ENCODE measurements around the gene ACSL1.

Gene ACSL1

GRCh38 chr4:184760681-184761080 is 65.1 kb downstream of the ACSL1 start:
- 83% methylated on average over 5 of the region's 5 CpGs for WGBS
- no peak overlapping the region for H3K14ac ChIP-seq (ENCODE audit: low read length in 2 of 2)
- peaks cover 16% of the 10 kb centered on the region for H3K4me1 ChIP-seq (ENCODE audit: control insufficient read depth, insufficient read depth, low read depth, low read length)
- H2BK12ac ChIP-seq (ENCODE audit: low read length in 2 of 2): no peak overlapping the region
- no peak overlapping the region for H3K4ac ChIP-seq (ENCODE audit: low read depth in 1 of 2, low read length in 2 of 2)
- no peak overlapping the region for H3K27ac ChIP-seq (ENCODE audit: low read length, poor library complexity, severe bottlenecking)
- no peak overlapping the region for H2BK15ac ChIP-seq (ENCODE audit: low read depth, poor library complexity, severe bottlenecking)
- no peak overlapping the region for H4K91ac ChIP-seq (ENCODE audit: low read length)
- H3K79me1 ChIP-seq (replicated peaks; ENCODE audit: low read length, poor library complexity, severe bottlenecking): peaks cover 3% of the 10 kb centered on the region
- H3K9me3 ChIP-seq (ENCODE audit: control insufficient read depth, low read length): no peaks in the 10 kb centered on the region
- no peak overlapping the region for H2BK120ac ChIP-seq (ENCODE audit: low read depth, low read length)
- DNase-seq: no peak
- no peak overlapping the region for H2BK5ac ChIP-seq (ENCODE audit: low read depth, low read length, poor library complexity, severe bottlenecking)
- peaks cover 27 to 51% of the 10 kb centered on the region in 2 experiments for H3K36me3 ChIP-seq (ENCODE audit: control insufficient read depth in 1 of 2, insufficient read depth in 2 of 2, low read depth in 1 of 2, low read length in 2 of 2)
- peak overlapping the region; percentile 26 for H2AK5ac ChIP-seq (ENCODE audit: low read length, severe bottlenecking)
- H3K27me3 ChIP-seq (ENCODE audit: control insufficient read depth in 1 of 2, insufficient read depth in 1 of 2, low read length in 2 of 2): no peaks in the 10 kb centered on the region
- no peak overlapping the region for H4K8ac ChIP-seq (ENCODE audit: low read length)
- no peak overlapping the region for H2AFZ ChIP-seq (ENCODE audit: low read depth, low read length)
- H3K4me2 ChIP-seq (ENCODE audit: low read length, poor library complexity, severe bottlenecking): no peak overlapping the region
- no peak overlapping the region for H3K4me3 ChIP-seq (ENCODE audit: insufficient read depth in 1 of 2, low read depth in 1 of 2, low read length in 2 of 2)
- no peak overlapping the region for H3K23ac ChIP-seq (ENCODE audit: low read length in 2 of 2)
- no peak overlapping the region for H3K18ac ChIP-seq (ENCODE audit: low read depth in 1 of 2, low read length in 2 of 2)
- no peak overlapping the region for H3K9ac ChIP-seq (ENCODE audit: low read length)

GRCh38 chr4:184757810-184758209 is 68.0 kb downstream of the ACSL1 start:
- DNase-seq: no peak
- no peak overlapping the region for H2BK120ac ChIP-seq (ENCODE audit: low read depth, low read length)
- no peak overlapping the region for H3K14ac ChIP-seq (ENCODE audit: low read length in 2 of 2)
- H4K8ac ChIP-seq (ENCODE audit: low read length): no peak overlapping the region
- no peaks in the 10 kb centered on the region for H3K9me3 ChIP-seq (ENCODE audit: control insufficient read depth, low read length)
- H2BK5ac ChIP-seq (ENCODE audit: low read depth, low read length, poor library complexity, severe bottlenecking): no peak overlapping the region
- no peak overlapping the region for H2BK12ac ChIP-seq (ENCODE audit: low read length in 2 of 2)
- no peak overlapping the region for H2AFZ ChIP-seq (ENCODE audit: low read depth, low read length)
- 65% methylated on average over 1 of the region's 2 CpGs for whole genome bisulfite sequencing
- H2AK5ac ChIP-seq (ENCODE audit: low read length, severe bottlenecking): no peak overlapping the region
- H3K4ac ChIP-seq (ENCODE audit: low read depth in 1 of 2, low read length in 2 of 2): no peak overlapping the region
- H3K4me3 ChIP-seq (ENCODE audit: insufficient read depth in 1 of 2, low read depth in 1 of 2, low read length in 2 of 2): no peak overlapping the region
- H3K27ac ChIP-seq (ENCODE audit: low read length, poor library complexity, severe bottlenecking): no peak overlapping the region
- peaks cover under 1% of the 10 kb centered on the region for H3K79me1 ChIP-seq (replicated peaks; ENCODE audit: low read length, poor library complexity, severe bottlenecking)
- no peak overlapping the region for H3K18ac ChIP-seq (ENCODE audit: low read depth in 1 of 2, low read length in 2 of 2)
- H3K9ac ChIP-seq (ENCODE audit: low read length): no peak overlapping the region
- no peak overlapping the region for H2BK15ac ChIP-seq (ENCODE audit: low read depth, poor library complexity, severe bottlenecking)
- no peak overlapping the region for H3K23ac ChIP-seq (ENCODE audit: low read length in 2 of 2)
- no peak overlapping the region for H3K4me2 ChIP-seq (ENCODE audit: low read length, poor library complexity, severe bottlenecking)
- no peak overlapping the region for H4K91ac ChIP-seq (ENCODE audit: low read length)
- no peaks in the 10 kb centered on the region for H3K27me3 ChIP-seq (ENCODE audit: control insufficient read depth in 1 of 2, insufficient read depth in 1 of 2, low read length in 2 of 2)
- H3K36me3 ChIP-seq (ENCODE audit: control insufficient read depth in 1 of 2, insufficient read depth in 2 of 2, low read depth in 1 of 2, low read length in 2 of 2): peaks cover 27 to 38% of the 10 kb centered on the region in 2 experiments
- peaks cover 6% of the 10 kb centered on the region for H3K4me1 ChIP-seq (ENCODE audit: control insufficient read depth, insufficient read depth, low read depth, low read length)

- peaks cover 22 to 36% of the 10 kb centered on the region in 2 experiments for H3K36me3 ChIP-seq (ENCODE audit: control insufficient read depth in 1 of 2, insufficient read depth in 2 of 2, low read depth in 1 of 2, low read length in 2 of 2)
- H4K8ac ChIP-seq (ENCODE audit: low read length): no peak overlapping the region
- H3K4me1 ChIP-seq (ENCODE audit: control insufficient read depth, insufficient read depth, low read depth, low read length): peaks cover 2% of the 10 kb centered on the region
- no peaks in the 10 kb centered on the region for H3K27me3 ChIP-seq (ENCODE audit: control insufficient read depth in 1 of 2, insufficient read depth in 1 of 2, low read length in 2 of 2)
- H2BK15ac ChIP-seq (ENCODE audit: low read depth, poor library complexity, severe bottlenecking): no peak overlapping the region
- H3K9me3 ChIP-seq (ENCODE audit: control insufficient read depth, low read length): no peaks in the 10 kb centered on the region
- H3K27ac ChIP-seq (ENCODE audit: low read length, poor library complexity, severe bottlenecking): no peak overlapping the region
- no peaks in the 10 kb centered on the region for H3K79me1 ChIP-seq (replicated peaks; ENCODE audit: low read length, poor library complexity, severe bottlenecking)
- H3K4me3 ChIP-seq (ENCODE audit: insufficient read depth in 1 of 2, low read depth in 1 of 2, low read length in 2 of 2): peak overlapping the region in 1 of 2 experiments; percentile 7
- peak overlapping the region; percentile 37 for H3K9ac ChIP-seq (ENCODE audit: low read length)
- no peak overlapping the region for H2BK12ac ChIP-seq (ENCODE audit: low read length in 2 of 2)
- no peak overlapping the region for H3K4me2 ChIP-seq (ENCODE audit: low read length, poor library complexity, severe bottlenecking)
- no peak overlapping the region for H3K23ac ChIP-seq (ENCODE audit: low read length in 2 of 2)
- no peak overlapping the region for H3K14ac ChIP-seq (ENCODE audit: low read length in 2 of 2)
- no peak overlapping the region for H2BK120ac ChIP-seq (ENCODE audit: low read depth, low read length)
- H3K4ac ChIP-seq (ENCODE audit: low read depth in 1 of 2, low read length in 2 of 2): no peak overlapping the region
- no peak overlapping the region for H2AFZ ChIP-seq (ENCODE audit: low read depth, low read length)
- H2BK5ac ChIP-seq (ENCODE audit: low read depth, low read length, poor library complexity, severe bottlenecking): no peak overlapping the region
- H4K91ac ChIP-seq (ENCODE audit: low read length): no peak overlapping the region
- peak overlapping the region; percentile 21 for H2AK5ac ChIP-seq (ENCODE audit: low read length, severe bottlenecking)
- H3K18ac ChIP-seq (ENCODE audit: low read depth in 1 of 2, low read length in 2 of 2): no peak overlapping the region
- peak; percentile 23 for DNase-seq
- 83% methylated on average over 5 of the region's 6 CpGs for WGBS
Observed at GRCh38 chr4:184756399-184756798, 69.4 kb downstream of the ACSL1 start.

GRCh38 chr4:184755278-184755677 is 70.5 kb downstream of the ACSL1 start:
- Histone ChIP-seq H3K18ac (ENCODE audit: low read depth in 1 of 2, low read length in 2 of 2) (no peak overlapping the region), H2BK12ac (ENCODE audit: low read length in 2 of 2) (no peak overlapping the region), H3K4me1 (ENCODE audit: control insufficient read depth, insufficient read depth, low read depth, low read length) (peaks cover 5% of the 10 kb centered on the region), H3K9ac (ENCODE audit: low read length) (peak overlapping the region; percentile 45), H2BK5ac (ENCODE audit: low read depth, low read length, poor library complexity, severe bottlenecking) (no peak overlapping the region), H3K14ac (ENCODE audit: low read length in 2 of 2) (no peak overlapping the region), H2AK5ac (ENCODE audit: low read length, severe bottlenecking) (no peak overlapping the region), H3K9me3 (ENCODE audit: control insufficient read depth, low read length) (no peaks in the 10 kb centered on the region), H2BK120ac (ENCODE audit: low read depth, low read length) (no peak overlapping the region), H3K27ac (ENCODE audit: low read length, poor library complexity, severe bottlenecking) (peak overlapping the region; percentile 1), H3K4me3 (ENCODE audit: insufficient read depth in 1 of 2, low read depth in 1 of 2, low read length in 2 of 2) (no peak overlapping the region), H2AFZ (ENCODE audit: low read depth, low read length) (no peak overlapping the region), H3K27me3 (ENCODE audit: control insufficient read depth in 1 of 2, insufficient read depth in 1 of 2, low read length in 2 of 2) (no peaks in the 10 kb centered on the region), H3K36me3 (ENCODE audit: control insufficient read depth in 1 of 2, insufficient read depth in 2 of 2, low read depth in 1 of 2, low read length in 2 of 2) (peaks cover 16 to 31% of the 10 kb centered on the region in 2 experiments), H4K91ac (ENCODE audit: low read length) (no peak overlapping the region), H3K4ac (ENCODE audit: low read depth in 1 of 2, low read length in 2 of 2) (peak overlapping the region in 1 of 2 experiments; percentile 24), H3K79me1 (replicated peaks; ENCODE audit: low read length, poor library complexity, severe bottlenecking) (no peaks in the 10 kb centered on the region), H3K23ac (ENCODE audit: low read length in 2 of 2) (no peak overlapping the region), H3K4me2 (ENCODE audit: low read length, poor library complexity, severe bottlenecking) (no peak overlapping the region), H4K8ac (ENCODE audit: low read length) (no peak overlapping the region), H2BK15ac (ENCODE audit: low read depth, poor library complexity, severe bottlenecking) (no peak overlapping the region)
- WGBS: 75% methylated on average over 4 of the region's 6 CpGs
- DNase-seq: no peak

Measured in mesenchymal stem cell (in vitro differentiated cells and primary cell).